NCI-H774 (cell line): Measurements from ENCODE around the gene ITPKC.
"Not testable (repeated sequence)": the region's sequence is repeated elsewhere in the genome, so short reads cannot be mapped to it uniquely, and the experiment has no call there.

Experiments
- DNase-seq: peaks from one replicate; lab custom pipeline; 2025; lab: John Stamatoyannopoulos, UW

The ITPKC gene

GRCh38 chr19:40768869-40769268 is 52.0 kb downstream of the ITPKC start:
- no peak for DNase-seq

DNA sequence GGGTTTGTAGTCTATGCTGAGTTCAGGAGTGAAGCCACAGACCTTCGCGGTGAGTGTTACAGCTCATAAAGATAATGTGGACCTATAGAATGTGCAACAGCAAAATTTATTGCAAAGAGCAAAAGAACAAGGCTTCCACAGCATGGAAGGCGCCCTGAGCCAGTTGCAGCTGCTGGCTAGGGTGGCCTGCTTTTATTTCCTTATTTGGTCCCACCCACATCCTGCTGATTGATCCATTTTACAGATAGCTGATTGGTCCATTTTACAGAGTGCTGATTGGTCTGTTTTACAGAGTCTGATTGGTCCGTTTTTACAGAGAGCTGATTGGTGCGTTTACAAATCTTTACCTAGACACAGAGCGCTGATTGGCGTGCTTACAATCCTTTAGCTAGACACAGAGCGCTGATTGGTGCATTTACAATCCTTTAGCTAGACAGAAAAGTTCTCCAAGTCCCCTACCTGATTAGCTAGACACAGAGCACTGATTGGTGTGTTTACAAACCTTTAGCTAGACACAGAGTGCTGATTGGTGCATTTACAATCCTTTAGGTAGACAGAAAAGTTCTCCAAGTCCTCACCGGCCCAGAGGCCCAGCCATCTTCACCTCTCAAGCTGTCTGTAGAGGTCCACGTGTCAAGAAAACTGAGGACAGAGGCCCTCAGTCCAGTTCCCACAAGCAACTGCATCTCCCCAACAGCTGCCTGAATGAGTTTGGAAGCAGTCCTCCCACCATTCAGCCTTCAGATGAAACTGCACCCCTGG is 54.4 kb downstream of the ITPKC start:
- not testable (repeated sequence) for DNase-seq

DNA sequence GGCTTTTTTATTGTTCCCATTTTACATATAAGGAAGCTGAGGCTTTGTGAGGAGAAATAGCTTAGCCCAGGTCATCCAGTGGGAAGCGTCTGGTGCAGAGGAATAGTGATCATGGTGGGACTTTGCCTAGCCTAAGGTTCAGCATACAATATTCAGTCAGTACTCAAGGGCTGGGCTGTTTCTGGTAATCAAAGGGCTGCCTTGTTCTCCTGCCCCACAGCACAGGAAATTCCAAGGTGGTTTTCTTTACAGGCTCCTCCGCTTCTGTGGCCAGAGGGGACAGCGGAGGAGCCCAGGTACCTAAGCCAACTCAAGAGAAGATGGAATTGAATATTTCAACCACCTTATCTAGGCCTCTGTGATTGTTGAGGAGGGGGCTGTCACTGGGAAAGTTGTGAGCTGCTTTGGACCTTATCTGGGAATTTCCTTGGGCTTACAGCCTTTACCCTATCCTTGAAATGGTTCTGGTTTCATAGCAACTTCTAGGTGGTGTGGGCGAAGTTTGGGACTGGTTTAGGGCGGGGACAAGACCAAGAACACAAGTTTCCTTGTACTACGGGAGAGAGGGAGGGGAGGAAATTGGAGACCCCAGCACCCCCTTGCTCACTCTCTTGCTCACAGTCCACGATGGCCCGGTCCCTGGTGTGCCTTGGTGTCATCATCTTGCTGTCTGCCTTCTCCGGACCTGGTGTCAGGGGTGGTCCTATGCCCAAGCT is 58.2 kb downstream of the ITPKC start, which contains the start of gene MIA:
TSS of gene MIA (plus strand) at position 606 of the 716 bp plus-strand sequence. CDS start at position 628, 22 bp downstream.
- DNase-seq: no peak

DNA sequence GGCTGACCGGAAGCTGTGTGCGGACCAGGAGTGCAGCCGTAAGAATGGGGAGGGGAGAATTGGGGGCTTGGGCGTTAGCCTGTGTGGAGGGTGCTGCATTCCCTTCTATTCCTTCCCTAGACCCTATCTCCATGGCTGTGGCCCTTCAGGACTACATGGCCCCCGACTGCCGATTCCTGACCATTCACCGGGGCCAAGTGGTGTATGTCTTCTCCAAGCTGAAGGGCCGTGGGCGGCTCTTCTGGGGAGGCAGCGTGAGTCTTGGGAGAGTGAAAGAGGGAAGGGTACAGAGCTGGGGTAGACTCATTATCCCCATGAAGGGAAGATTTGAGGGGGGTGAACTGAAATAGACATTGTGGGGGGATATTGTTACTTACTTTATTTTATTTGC is 58.7 kb downstream of the ITPKC start:
- no peak for DNase-seq

DNA sequence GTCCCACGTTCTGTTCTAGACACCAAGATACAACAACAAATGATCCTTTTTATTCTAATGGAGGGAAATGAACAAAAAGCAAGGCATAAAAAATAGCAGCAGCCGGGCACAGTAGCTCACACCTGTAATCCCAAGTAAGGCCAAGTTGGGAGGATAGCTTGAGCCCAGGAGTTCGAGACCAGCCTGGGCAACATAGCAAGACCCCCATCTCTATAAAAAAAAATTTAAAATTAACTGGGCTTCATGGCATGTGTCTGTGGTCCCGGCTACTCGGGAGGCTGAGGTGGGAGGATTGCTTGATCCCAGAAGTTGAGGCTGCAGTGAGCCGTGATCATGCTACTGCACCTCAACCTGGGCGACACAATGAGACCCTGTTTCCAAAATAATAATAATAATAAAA is 59.5 kb downstream of the ITPKC start:
- no peak for DNase-seq

- DNase-seq: peak; percentile 88
Measured at GRCh38 chr19:40776932-40777644, 60.2 kb downstream of the ITPKC start.

DNA sequence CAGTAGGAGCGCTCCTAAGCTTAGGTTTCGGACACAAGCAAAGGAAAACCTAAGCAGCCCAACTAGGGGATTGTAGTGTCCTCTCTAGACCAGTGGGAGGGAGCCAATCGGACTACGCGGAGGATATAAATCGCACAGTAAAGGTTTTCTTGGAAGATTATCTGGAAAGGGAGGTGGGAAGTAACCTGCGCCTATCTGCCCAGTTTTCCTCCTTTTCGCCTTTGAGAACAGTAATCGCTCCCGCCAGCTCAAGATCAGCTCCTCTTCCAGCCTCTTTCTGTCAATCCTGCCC is 60.7 kb downstream of the ITPKC start:
- DNase-seq: no peak

- peak; percentile 98 for DNase-seq
Measured at GRCh38 chr19:40777937-40778705, 61.2 kb downstream of the ITPKC start, which contains the start of gene RAB4B. TSS of gene RAB4B (plus strand) at chr19:40778247. CDS start at chr19:40778376, 129 bp downstream.

- no peak for DNase-seq
Measured at GRCh38 chr19:40778706-40779284, 61.9 kb downstream of the ITPKC start.

DNA sequence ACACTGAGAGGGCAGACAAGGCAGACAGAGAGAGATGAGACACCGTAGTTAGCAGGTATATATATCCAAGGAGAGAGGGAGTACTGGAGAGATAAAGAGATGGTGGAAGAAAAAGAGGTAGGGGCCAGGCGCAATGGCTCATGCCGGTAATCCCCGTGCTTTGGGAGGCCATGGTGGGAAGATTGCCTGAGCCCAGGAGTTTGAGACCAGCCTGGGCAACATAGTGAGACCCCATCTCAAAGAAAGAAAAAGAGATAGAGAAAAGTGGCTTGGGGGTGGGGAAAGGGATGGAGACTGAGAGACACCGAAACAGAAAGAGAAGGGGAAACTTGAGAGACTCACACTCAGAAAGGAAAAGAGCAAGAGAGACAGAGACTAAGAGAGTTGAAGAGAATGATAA is 63.7 kb downstream of the ITPKC start:
- DNase-seq: no peak

DNA sequence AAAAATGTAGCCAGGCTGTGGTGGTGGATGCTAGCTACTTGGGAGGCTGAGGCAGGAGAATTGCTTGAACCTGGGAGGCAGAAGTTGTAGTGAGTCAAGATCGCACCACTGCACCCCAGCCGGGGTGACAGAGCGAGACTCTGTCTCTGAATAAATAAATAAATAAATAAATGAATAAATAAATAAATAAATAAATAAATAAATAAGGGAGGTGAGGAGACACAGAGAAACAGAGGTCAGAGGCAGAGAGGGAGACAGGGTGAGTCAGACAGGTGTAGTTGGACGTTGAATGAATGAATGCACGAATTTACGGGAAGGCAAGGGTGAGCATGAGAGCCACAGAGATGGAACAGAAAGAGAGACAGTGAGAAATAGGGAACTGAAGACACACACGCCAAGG is 64.2 kb downstream of the ITPKC start:
- DNase-seq: no peak

GRCh38 chr19:40783711-40784110 is 66.8 kb downstream of the ITPKC start:
- no peak for DNase-seq

GRCh38 chr19:40784146-40784545 is 67.2 kb downstream of the ITPKC start:
- not testable (repeated sequence) for DNase-seq

- DNase-seq: no peak
Measured at GRCh38 chr19:40785526-40785925, 68.6 kb downstream of the ITPKC start.

DNA sequence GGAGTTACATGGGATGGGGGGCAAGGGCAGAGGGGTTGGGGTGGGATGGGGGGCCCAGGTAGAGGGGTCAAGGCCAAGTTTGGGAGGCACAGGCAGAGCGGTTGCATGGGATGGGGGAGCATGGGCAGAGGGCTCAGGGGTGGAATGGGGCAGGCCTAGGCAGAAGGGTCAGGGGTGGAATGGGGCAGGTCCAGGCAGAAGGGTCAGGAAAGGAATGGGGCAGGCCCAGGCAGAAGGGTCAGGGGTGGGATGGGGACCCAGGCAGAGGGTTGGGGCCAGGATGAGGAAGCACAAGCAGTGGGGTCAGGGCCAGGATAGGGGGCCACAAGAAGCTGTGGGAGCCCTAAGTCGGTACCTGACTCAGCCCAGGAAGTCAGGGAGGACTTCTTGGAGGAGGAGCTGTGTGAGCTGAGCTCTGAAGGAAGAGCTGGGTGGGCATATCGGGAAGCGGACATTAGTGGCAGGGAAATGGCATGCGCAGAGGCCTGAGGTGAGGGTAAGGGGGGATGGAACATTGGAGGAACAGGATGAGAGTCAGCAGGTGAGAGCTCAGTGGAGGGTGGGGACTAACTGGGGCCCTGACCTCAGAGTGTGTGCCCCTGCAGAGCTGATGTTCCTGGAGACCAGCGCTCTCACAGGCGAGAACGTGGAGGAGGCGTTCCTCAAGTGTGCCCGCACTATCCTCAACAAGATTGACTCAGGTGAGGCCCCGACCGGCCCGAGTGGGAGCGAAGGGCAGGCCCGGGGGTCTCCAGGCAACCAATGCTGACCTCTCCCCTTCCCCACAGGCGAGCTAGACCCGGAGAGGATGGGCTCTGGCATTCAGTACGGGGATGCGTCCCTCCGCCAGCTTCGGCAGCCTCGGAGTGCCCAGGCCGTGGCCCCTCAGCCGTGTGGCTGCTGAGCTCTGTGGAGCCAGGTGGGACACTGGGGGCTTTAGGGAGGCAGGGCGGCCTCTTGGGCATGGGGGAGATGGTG is 69.4 kb downstream of the ITPKC start:
- no peak for DNase-seq
